HepG2 (cell line): ENCODE measurements around the gene SDR42E2. TPM values are rescaled to one million over a fixed set of nuclear protein-coding genes. Genes with fewer than 3 reads are reported as not detected.

Experiments used
- CBX2 ChIP-seq, 2 experiments: fragments of 200-600 bp in 1 of 2; sonication (generic); formaldehyde crosslinking in 1 of 2; IDR thresholded peaks; 2 replicates each; pipeline versions ENCODE4 v1.7.0 to v1.8.1; 2018 to 2022; ENCODE audit warnings: low read depth in 2 of 2, low read length in 1 of 2, mild to moderate bottlenecking in 1 of 2, missing genetic modification reagents in 1 of 2
- ELK4 ChIP-seq: sonication (generic); formaldehyde crosslinking; IDR thresholded peaks from 2 replicates; pipeline ENCODE4 v1.9.0; 2021; ENCODE audit warnings: missing genetic modification reagents, borderline replicate concordance
- FLYWCH1 ChIP-seq: sonication (generic); formaldehyde crosslinking; IDR thresholded peaks from 2 replicates; pipeline ENCODE4 v1.8.1; 2023; ENCODE audit warnings: mild to moderate bottlenecking, missing genetic modification reagents
- FUBP1 ChIP-seq: sonication (generic); formaldehyde crosslinking; IDR thresholded peaks from 2 replicates; pipeline ENCODE4 v1.5.1; 2020; ENCODE audit warnings: missing genetic modification reagents, mild to moderate bottlenecking, borderline replicate concordance
- LCORL ChIP-seq, 2 experiments: fragments of 450-650 bp in 1 of 2; sonication (generic) in 1 of 2; formaldehyde crosslinking in 1 of 2; IDR thresholded peaks; 2 replicates each; pipeline versions ENCODE4 v1.5.0 to v1.6.1; 2017 to 2020; ENCODE audit warnings: antibody characterized with exemption in 1 of 2, missing genetic modification reagents in 1 of 2
- NFE2L2 ChIP-seq: fragments of 150-350 bp; IDR thresholded peaks from 2 replicates; pipeline ENCODE4 v1.6.1; 2014; ENCODE audit warnings: low read length
- PREB ChIP-seq: sonication (generic); formaldehyde crosslinking; IDR thresholded peaks from 2 replicates; pipeline ENCODE4 v1.4.0; 2020; ENCODE audit warnings: missing genetic modification reagents
- SIN3B ChIP-seq: fragments of 150-350 bp; IDR thresholded peaks from 2 replicates; pipeline ENCODE4 v1.6.1; 2014; ENCODE audit warnings: low read length
- XRCC5 ChIP-seq: fragments of 200-400 bp; formaldehyde crosslinking; optimal IDR thresholded peaks from 2 replicates; pipeline ENCODE3; 2017; ENCODE audit warnings: mild to moderate bottlenecking, low read length
- ZBTB3 ChIP-seq: sonication (generic); formaldehyde crosslinking; IDR thresholded peaks from 2 replicates; pipeline ENCODE4 v1.4.0; 2020; ENCODE audit warnings: low read depth, mild to moderate bottlenecking, moderate library complexity, missing genetic modification reagents, borderline replicate concordance
- ZBTB49 ChIP-seq: sonication (generic); formaldehyde crosslinking; IDR thresholded peaks from 2 replicates; pipeline ENCODE4 v1.4.0; 2020; ENCODE audit warnings: missing genetic modification reagents, borderline replicate concordance
- ZFP36L2 ChIP-seq: sonication (generic); formaldehyde crosslinking; IDR thresholded peaks from 2 replicates; pipeline ENCODE4 v1.4.0; 2020; ENCODE audit warnings: missing genetic modification reagents
- ZMYM2 ChIP-seq: sonication (generic); formaldehyde crosslinking; IDR thresholded peaks from 2 replicates; pipeline ENCODE4 v1.8.0; 2022; ENCODE audit warnings: mild to moderate bottlenecking, missing genetic modification reagents
- ZNF280D ChIP-seq: sonication (generic); formaldehyde crosslinking; IDR thresholded peaks from 2 replicates; pipeline ENCODE4 v1.5.1; 2020; ENCODE audit warnings: mild to moderate bottlenecking, missing genetic modification reagents
- ZNF331 ChIP-seq: sonication (generic); formaldehyde crosslinking; IDR thresholded peaks from 2 replicates; pipeline ENCODE4 v1.4.0; 2020; ENCODE audit warnings: missing genetic modification reagents
- ZNF33B ChIP-seq: sonication (generic); formaldehyde crosslinking; IDR thresholded peaks from 2 replicates; pipeline ENCODE4 v1.5.1; 2020; ENCODE audit warnings: mild to moderate bottlenecking, missing genetic modification reagents
- ZNF343 ChIP-seq: sonication (generic); formaldehyde crosslinking; IDR thresholded peaks from 2 replicates; pipeline ENCODE4 v1.4.0; 2020; ENCODE audit warnings: mild to moderate bottlenecking, missing genetic modification reagents
- ZNF629 ChIP-seq: sonication (generic); formaldehyde crosslinking; conservative IDR thresholded peaks from 2 replicates; pipeline ENCODE4 v1.5.0; 2020; ENCODE audit warnings: missing genetic modification reagents
- ZNF773 ChIP-seq: sonication (generic); formaldehyde crosslinking; IDR thresholded peaks from 2 replicates; pipeline ENCODE4 v1.4.0; 2020; ENCODE audit warnings: missing genetic modification reagents, borderline replicate concordance
- polyA plus RNA-seq, 8 experiments: library from polyadenylated mRNA; depleted of rRNA in 3 of 8; stranded (reverse) in 7 of 8; unstranded in 1 of 8; fragments of >200 nt; fragmentation: Illumina TruSeq in 4 of 8; extraction: Trizol in 4 of 8; gene quantifications; 2 replicates each; pipeline versions ENCODE4 v1.2.1 to v1.2.3, GENCODE V29; 2011 to 2016; ENCODE audit warnings: low read depth in 4 of 8, missing spikeins in 1 of 8, mixed read lengths in 1 of 8; ENCODE audit not compliant: insufficient read depth in 1 of 8
- total RNA-seq, 5 experiments: library from RNA; depleted of rRNA; stranded (reverse); fragments of >200 nt; fragmentation: Illumina TruSeq; extraction: Trizol; gene quantifications; 2 replicates each; pipeline ENCODE4 v1.2.3, GENCODE V29; 2016; ENCODE audit warnings: low read depth in 1 of 5

Gene SDR42E2
- total and polyA plus RNA-seq, 2 of the 13 experiments (the other 11 are each of a cell fraction or from before 2014, with no cell fraction given): 0.05 to 0.11 TPM

GRCh38 chr16:22165508-22166285, 3.4 kb downstream of the SDR42E2 start (continued):
- no peak for TF ChIP-seq ZBTB49 (CRISPR knock-in tag)
- no peak for TF ChIP-seq PREB (CRISPR knock-in tag)
- TF ChIP-seq CBX2 (IDR thresholded peaks at IDR 0.05; ENCODE audit: low read depth, low read length): no peak
- TF ChIP-seq CBX2 (CRISPR knock-in tag; IDR thresholded peaks at IDR 0.05; ENCODE audit: low read depth): no peak
- TF ChIP-seq ELK4 (CRISPR knock-in tag): no peak
- no peak for TF ChIP-seq ZNF280D (CRISPR knock-in tag)
- no peak for TF ChIP-seq ZNF629 (CRISPR knock-in tag)
- TF ChIP-seq ZNF331 (CRISPR knock-in tag): peak; percentile 20; the same call in 1 of the 2 replicates
- no peak for TF ChIP-seq FUBP1 (CRISPR knock-in tag)
- TF ChIP-seq ZNF33B (CRISPR knock-in tag): no peak
- no peak for TF ChIP-seq LCORL (IDR thresholded peaks at IDR 0.05)
- no peak for TF ChIP-seq LCORL (CRISPR knock-in tag; IDR thresholded peaks at IDR 0.05)
- no peak for TF ChIP-seq ZFP36L2 (CRISPR knock-in tag)
- TF ChIP-seq SIN3B: no peak
- TF ChIP-seq XRCC5: no peak
- no peak for TF ChIP-seq ZNF773
- no peak for TF ChIP-seq ZMYM2 (CRISPR knock-in tag)
- TF ChIP-seq ZBTB3 (CRISPR knock-in tag): no peak
- TF ChIP-seq ZNF343 (CRISPR knock-in tag): peak; percentile 67; the same call in 1 of the 2 replicates
- TF ChIP-seq NFE2L2: no peak
- no peak for TF ChIP-seq FLYWCH1 (CRISPR knock-in tag)
